Small intestine (tissue), 7 donors: ENCODE measurements around the gene NPIPA7. TPM values are rescaled to one million over a fixed set of nuclear protein-coding genes. Genes with fewer than 3 reads are reported as not detected.
"Not testable (repeated sequence)": the region's sequence is repeated elsewhere in the genome, so short reads cannot be mapped to it uniquely, and the experiment has no call there.

Source experiments
- DNase-seq, 2 donors: peaks; one replicate each; pipeline versions ENCODE4 v3.0.0 to v3.0.0-alpha.2; 2013
- FAIRE-seq: peaks from 2 replicates; lab custom pipeline; 2012; peaks lifted over from hg19 to GRCh38; lab: Jason Lieb, UNC
- H3K27ac ChIP-seq, 3 donors: one replicate each; pipeline ENCODE4 v1.5.1; 2013; ENCODE audit warnings: low read length in 2 of 3, mild to moderate bottlenecking in 2 of 3, control low read depth in 1 of 3, inconsistent platforms in 1 of 3, low read depth in 1 of 3, moderate library complexity in 1 of 3
- H3K27me3 ChIP-seq, 3 donors: one replicate each; pipeline ENCODE4 v1.6.1; 2013; ENCODE audit warnings: low read length in 3 of 3, inconsistent platforms in 1 of 3; ENCODE audit not compliant: control insufficient read depth in 3 of 3, insufficient read depth in 3 of 3
- H3K36me3 ChIP-seq, 3 donors: one replicate each; pipeline ENCODE4 v1.6.1; 2013; ENCODE audit warnings: low read length in 3 of 3, inconsistent platforms in 1 of 3, low read depth in 1 of 3, mild to moderate bottlenecking in 1 of 3, moderate library complexity in 1 of 3; ENCODE audit not compliant: control insufficient read depth in 3 of 3, insufficient read depth in 2 of 3
- H3K4me1 ChIP-seq, 3 donors: one replicate each; pipeline ENCODE4 v1.6.1; 2013; ENCODE audit warnings: low read length in 2 of 3, inconsistent platforms in 1 of 3, low read depth in 1 of 3, mild to moderate bottlenecking in 1 of 3, moderate library complexity in 1 of 3; ENCODE audit not compliant: control insufficient read depth in 3 of 3, insufficient read depth in 2 of 3
- H3K4me3 ChIP-seq, 3 donors: one replicate each; pipeline ENCODE4 v1.5.1; 2013; ENCODE audit warnings: low read length in 3 of 3, control low read depth in 1 of 3, inconsistent platforms in 1 of 3, low read depth in 1 of 3, mild to moderate bottlenecking in 1 of 3, moderate library complexity in 1 of 3
- H3K9me3 ChIP-seq, 2 donors: one replicate each; pipeline ENCODE4 v1.6.1; 2013; ENCODE audit warnings: low read depth in 1 of 2, low read length in 1 of 2; ENCODE audit not compliant: control insufficient read depth in 2 of 2, insufficient read depth in 1 of 2
- WGBS, 3 donors: extraction: QIAGEN DNeasy Blood & Tissue Kit; methylation state at CpG; one replicate each; pipeline ENCODE4 v1.1.7; 2013; 5-methylcytosine and 5-hydroxymethylcytosine counted together
- polyA plus RNA-seq, 4 donors: library from polyadenylated mRNA; stranded (reverse) in 3 of 4; unstranded in 1 of 4; fragments of 200-250 nt in 3 of 4; fragments of 120-200 nt in 1 of 4; gene quantifications; one replicate each; pipeline versions ENCODE4 v1.2.1 to v1.2.3, GENCODE V29; 2013
- donor health status: healthy with polysubstance abuse.
- donor health status: control.
- donor health status: control.
- donor health status: Bipolar disorder and iron deficiency.
- donor health status: healthy.

NPIPA7 gene
- polyA plus RNA-seq, 4 donors, result 13.2 to 24.8 (median 17.6) TPM

GRCh38 chr16:16404283-16404682 is 25.3 kb downstream of the NPIPA7 start:
- not testable (repeated sequence) for DNase-seq, H3K36me3 ChIP-seq, H3K4me1 ChIP-seq, H3K27ac ChIP-seq, H3K9me3 ChIP-seq, H3K4me3 ChIP-seq, H3K27me3 ChIP-seq, FAIRE-seq
- no CpG with 5 or more reads among the region's 1 CpG for WGBS, 3 donors

- not testable (repeated sequence) for H3K9me3 ChIP-seq, H3K4me1 ChIP-seq, FAIRE-seq, H3K27ac ChIP-seq, H3K27me3 ChIP-seq, H3K4me3 ChIP-seq, H3K36me3 ChIP-seq, DNase-seq
- WGBS, 3 donors, result no CpG with 5 or more reads among the region's 5 CpGs
Observed at GRCh38 chr16:16405421-16405820, 26.5 kb downstream of the NPIPA7 start.

- H3K27ac ChIP-seq, H3K36me3 ChIP-seq, FAIRE-seq, H3K9me3 ChIP-seq, H3K4me1 ChIP-seq, H3K4me3 ChIP-seq, H3K27me3 ChIP-seq, DNase-seq: not testable (repeated sequence)
- 73 to 78% methylated on average over 1 to 2 of the region's 6 CpGs; no CpG with 5 or more reads in 1 of the 3 donors for WGBS, 3 donors
Observed at GRCh38 chr16:16408430-16408829, 29.5 kb downstream of the NPIPA7 start.

GRCh38 chr16:16413773-16414172 is 34.8 kb downstream of the NPIPA7 start:
- WGBS, 3 donors, result no CpG with 5 or more reads among the region's 1 CpG
- FAIRE-seq, result not testable (repeated sequence)

GRCh38 chr16:16417071-16417470 is 38.1 kb downstream of the NPIPA7 start:
- H3K4me1 ChIP-seq, H3K4me3 ChIP-seq, H3K27ac ChIP-seq, H3K9me3 ChIP-seq, H3K36me3 ChIP-seq, H3K27me3 ChIP-seq, FAIRE-seq, DNase-seq: not testable (repeated sequence)
- no CpG with 5 or more reads among the region's 5 CpGs for WGBS, 3 donors

More at GRCh38 chr16:16413773-16414172, 34.8 kb downstream of the NPIPA7 start:
- H3K4me3 ChIP-seq, H3K9me3 ChIP-seq, H3K4me1 ChIP-seq, DNase-seq, H3K27me3 ChIP-seq, H3K27ac ChIP-seq, H3K36me3 ChIP-seq: not testable (repeated sequence)

- H3K4me3 ChIP-seq, FAIRE-seq: not testable (repeated sequence)
- WGBS, 3 donors, result 36 to 62% (median 54%) methylated on average over 1 of the region's 5 CpGs
Observed at GRCh38 chr16:16417914-16418544, 39.1 kb downstream of the NPIPA7 start.

GRCh38 chr16:16420515-16420914 is 41.6 kb downstream of the NPIPA7 start:
- DNase-seq, result not testable (repeated sequence)
- 62 to 79% (median 67%) methylated on average over 1 of the region's 1 CpG for WGBS, 3 donors

More at GRCh38 chr16:16417914-16418544, 39.1 kb downstream of the NPIPA7 start:
- not testable (repeated sequence) for H3K27ac ChIP-seq, DNase-seq, H3K4me1 ChIP-seq, H3K27me3 ChIP-seq, H3K36me3 ChIP-seq, H3K9me3 ChIP-seq

GRCh38 chr16:16425146-16425545 is 46.2 kb downstream of the NPIPA7 start:
- H3K27me3 ChIP-seq, H3K9me3 ChIP-seq, H3K4me1 ChIP-seq, DNase-seq, FAIRE-seq, H3K36me3 ChIP-seq, H3K4me3 ChIP-seq, H3K27ac ChIP-seq: not testable (repeated sequence)
- no CpG with 5 or more reads among the region's 2 CpGs for WGBS, 3 donors

More at GRCh38 chr16:16420515-16420914, 41.6 kb downstream of the NPIPA7 start:
- not testable (repeated sequence) for H3K4me3 ChIP-seq, H3K27ac ChIP-seq, FAIRE-seq, H3K27me3 ChIP-seq, H3K36me3 ChIP-seq, H3K9me3 ChIP-seq, H3K4me1 ChIP-seq

- H3K4me3 ChIP-seq, H3K9me3 ChIP-seq, H3K27me3 ChIP-seq, DNase-seq, H3K27ac ChIP-seq, H3K4me1 ChIP-seq, H3K36me3 ChIP-seq, FAIRE-seq: not testable (repeated sequence)
- 16 to 50% (median 24%) methylated on average over 1 to 2 of the region's 3 CpGs for WGBS, 3 donors
Observed at GRCh38 chr16:16431135-16431534, 52.2 kb downstream of the NPIPA7 start.
